Measurements from ENCODE around the gene ZMAT3.

The ZMAT3 gene

DNA sequence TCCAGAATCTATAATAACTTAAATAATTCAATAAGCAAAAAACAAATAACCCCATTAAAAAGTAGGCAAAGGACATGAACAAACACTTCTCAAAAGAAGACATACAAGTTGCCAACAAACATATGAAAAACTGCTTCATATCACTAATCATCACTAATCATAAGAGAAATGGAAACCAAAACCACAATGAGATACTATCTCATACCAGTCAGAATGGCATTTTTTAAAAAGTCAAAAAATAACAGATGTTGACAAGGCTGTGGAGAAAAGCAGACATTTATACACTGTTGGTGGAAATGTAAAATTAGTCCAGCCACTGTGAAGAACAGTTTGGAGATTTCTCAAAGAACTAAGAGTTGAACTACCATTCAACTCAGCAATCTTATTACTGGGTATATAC lies 19.5 kb upstream of the ZMAT3 start:
- FAIRE-seq (peak; percentile 51), DNase-seq (ENCODE audit: insufficient read length, low spot score) (no peak)
- TF ChIP-seq PAX5 (IDR thresholded peaks at IDR 0.05; ENCODE audit: insufficient read depth, low read length, severe bottlenecking) = no peak
- TF ChIP-seq POU2F2 (IDR thresholded peaks at IDR 0.05; ENCODE audit: low read depth, low read length) = no peak
- no peak for TF ChIP-seq SPI1 (IDR thresholded peaks at IDR 0.05; ENCODE audit: low read depth, low read length)
- no peak for TF ChIP-seq TAF1 (IDR thresholded peaks at IDR 0.05; ENCODE audit: low read depth, low read length)
- no peak for TF ChIP-seq POLR2A (IDR thresholded peaks at IDR 0.05; ENCODE audit: low read depth, low read length)

DNA sequence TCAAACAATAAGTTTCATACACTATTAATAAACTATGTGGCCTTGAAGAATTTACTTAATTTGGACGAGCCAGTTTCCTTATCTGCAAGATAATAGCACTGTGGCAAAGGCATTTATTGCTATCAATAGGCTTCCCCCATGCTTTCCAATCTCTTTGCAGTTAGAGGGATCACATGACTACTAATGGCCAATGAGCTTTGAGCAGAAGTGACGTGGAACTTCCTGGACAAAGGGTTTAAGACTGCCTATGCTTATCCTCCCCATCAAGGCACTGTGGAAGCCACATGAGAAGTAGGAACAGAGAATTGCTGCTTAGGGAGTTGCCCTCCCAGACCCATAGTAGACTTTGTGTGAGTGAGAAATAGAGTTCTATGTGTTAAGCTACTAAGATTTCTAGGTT lies 16.7 kb upstream of the ZMAT3 start:
- DNase-seq (ENCODE audit: insufficient read length, low spot score) (no peak), FAIRE-seq (peak; percentile 70)
- no peak for TF ChIP-seq POU2F2 (IDR thresholded peaks at IDR 0.05; ENCODE audit: low read depth, low read length)
- TF ChIP-seq TAF1 (IDR thresholded peaks at IDR 0.05; ENCODE audit: low read depth, low read length) = no peak
- TF ChIP-seq PAX5 (IDR thresholded peaks at IDR 0.05; ENCODE audit: insufficient read depth, low read length, severe bottlenecking) = no peak
- TF ChIP-seq SPI1 (IDR thresholded peaks at IDR 0.05; ENCODE audit: low read depth, low read length) = no peak
- no peak for TF ChIP-seq POLR2AphosphoS5 (IDR thresholded peaks at IDR 0.05; ENCODE audit: low read depth, low read length)
- TF ChIP-seq POLR2A (IDR thresholded peaks at IDR 0.05; ENCODE audit: low read depth, low read length) = no peak

DNA sequence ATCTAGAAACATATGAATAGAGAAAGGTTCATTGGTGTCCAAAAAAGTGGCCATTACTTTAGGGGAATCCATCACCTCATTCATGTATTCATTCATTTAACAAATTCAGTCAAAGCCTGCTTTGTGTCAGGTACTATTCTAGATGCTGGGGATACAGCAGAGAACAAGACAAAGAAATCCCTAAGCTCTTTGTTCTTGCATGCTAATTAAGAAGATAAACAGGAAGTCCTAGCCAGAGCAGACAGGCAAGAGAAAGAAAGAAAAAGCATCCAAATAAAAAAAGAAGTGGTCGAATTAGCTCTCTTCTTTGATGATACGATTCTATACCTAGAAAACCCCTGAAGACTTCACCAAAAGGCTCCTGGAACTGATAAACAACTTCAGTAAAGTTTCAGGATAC lies 12.4 kb upstream of the ZMAT3 start:
- FAIRE-seq = peak; percentile 51

DNA sequence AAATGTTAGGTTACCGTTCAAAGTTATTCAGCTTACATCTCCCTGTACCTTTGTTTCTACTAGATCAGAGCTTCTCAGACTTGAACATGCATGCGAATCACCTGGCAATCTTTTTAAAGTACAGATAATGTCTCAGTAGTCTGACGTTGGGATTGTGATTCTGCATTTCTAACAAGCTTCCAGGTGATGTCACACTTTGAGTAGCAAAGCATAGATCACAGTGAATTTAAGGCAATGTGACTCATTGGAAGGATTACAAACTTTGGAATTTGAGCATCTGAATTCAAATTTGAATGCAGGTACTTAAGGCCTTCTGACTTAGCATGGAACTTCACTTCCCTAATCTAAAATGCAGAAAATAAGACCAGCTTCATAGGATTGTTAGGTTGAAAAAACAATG lies 10.8 kb upstream of the ZMAT3 start:
- TF ChIP-seq SPI1 (IDR thresholded peaks at IDR 0.05; ENCODE audit: low read depth, low read length) (0 out of 2 replicates have a peak, but pooled peaks have one; percentile 2), POLR2A (IDR thresholded peaks at IDR 0.05; ENCODE audit: low read depth, low read length) (no peak)
- DNase-seq (ENCODE audit: insufficient read length, low spot score) = no peak
- FAIRE-seq = no peak

More for the DNA sequence above, 12.4 kb upstream of the ZMAT3 start:
- TF ChIP-seq TAF1 (IDR thresholded peaks at IDR 0.05; ENCODE audit: low read depth, low read length) (no peak), SPI1 (IDR thresholded peaks at IDR 0.05; ENCODE audit: low read depth, low read length) (peak; percentile 60), POU2F2 (IDR thresholded peaks at IDR 0.05; ENCODE audit: low read depth, low read length) (no peak)
- no peak for DNase-seq (ENCODE audit: insufficient read length, low spot score)

- no peak for FAIRE-seq
- TF ChIP-seq SPI1 (IDR thresholded peaks at IDR 0.05; ENCODE audit: low read depth, low read length) (no peak), POU2F2 (IDR thresholded peaks at IDR 0.05; ENCODE audit: low read depth, low read length) (no peak), POLR2AphosphoS5 (IDR thresholded peaks at IDR 0.05; ENCODE audit: low read depth, low read length) (no peak), PAX5 (IDR thresholded peaks at IDR 0.05; ENCODE audit: insufficient read depth, low read length, severe bottlenecking) (no peak), TAF1 (IDR thresholded peaks at IDR 0.05; ENCODE audit: low read depth, low read length) (no peak), POLR2A (IDR thresholded peaks at IDR 0.05; ENCODE audit: low read depth, low read length) (no peak)
- no peak for DNase-seq (ENCODE audit: insufficient read length, low spot score)
These were observed 10.3 kb upstream of the ZMAT3 start for GRCh38 chr3:179081885-179082284.

GRCh38 chr3:179079537-179079936 lies 7.9 kb upstream of the ZMAT3 start:
- no peak for FAIRE-seq
- DNase-seq (ENCODE audit: insufficient read length, low spot score) = no peak
- TF ChIP-seq POLR2A (IDR thresholded peaks at IDR 0.05; ENCODE audit: low read depth, low read length) (no peak), SPI1 (IDR thresholded peaks at IDR 0.05; ENCODE audit: low read depth, low read length) (no peak), POLR2AphosphoS5 (IDR thresholded peaks at IDR 0.05; ENCODE audit: low read depth, low read length) (no peak), PAX5 (IDR thresholded peaks at IDR 0.05; ENCODE audit: insufficient read depth, low read length, severe bottlenecking) (no peak), POU2F2 (IDR thresholded peaks at IDR 0.05; ENCODE audit: low read depth, low read length) (no peak), TAF1 (IDR thresholded peaks at IDR 0.05; ENCODE audit: low read depth, low read length) (no peak)

- FAIRE-seq (peak; percentile 74), DNase-seq (ENCODE audit: insufficient read length, low spot score) (no peak)
- TF ChIP-seq SPI1 (IDR thresholded peaks at IDR 0.05; ENCODE audit: low read depth, low read length) = peak; percentile 13; the same call in 1 of the 2 replicates
- no peak for TF ChIP-seq POLR2AphosphoS5 (IDR thresholded peaks at IDR 0.05; ENCODE audit: low read depth, low read length)
- peak; percentile 31; the same call in 1 of the 2 replicates for TF ChIP-seq POU2F2 (IDR thresholded peaks at IDR 0.05; ENCODE audit: low read depth, low read length)
These were observed 4.8 kb upstream of the ZMAT3 start for GRCh38 chr3:179076243-179077027.

DNA sequence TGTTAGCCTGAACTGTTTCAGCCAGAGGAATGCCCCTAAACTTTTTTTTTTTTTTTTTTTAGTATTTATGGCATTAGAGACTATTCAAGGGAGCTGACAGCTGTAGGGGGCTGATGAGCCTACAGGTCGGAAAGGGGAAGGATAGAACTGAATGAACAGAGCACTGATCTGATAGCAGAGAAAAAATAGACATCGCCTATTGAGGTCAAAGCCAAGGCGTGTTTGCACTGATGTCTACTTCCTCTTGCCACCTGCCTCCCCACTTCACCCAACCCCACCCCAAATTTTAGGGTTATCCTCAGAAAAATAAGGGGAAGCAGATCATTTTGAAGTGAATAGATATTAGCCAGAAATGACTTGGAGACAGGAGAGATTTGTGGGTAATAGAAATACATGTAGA lies 3.0 kb upstream of the ZMAT3 start:
- peak; percentile 80 for FAIRE-seq
- no peak for DNase-seq (ENCODE audit: insufficient read length, low spot score)
- TF ChIP-seq POLR2A (IDR thresholded peaks at IDR 0.05; ENCODE audit: low read depth, low read length) (no peak), SPI1 (IDR thresholded peaks at IDR 0.05; ENCODE audit: low read depth, low read length) (peak; percentile 58; the same call in 1 of the 2 replicates)

DNA sequence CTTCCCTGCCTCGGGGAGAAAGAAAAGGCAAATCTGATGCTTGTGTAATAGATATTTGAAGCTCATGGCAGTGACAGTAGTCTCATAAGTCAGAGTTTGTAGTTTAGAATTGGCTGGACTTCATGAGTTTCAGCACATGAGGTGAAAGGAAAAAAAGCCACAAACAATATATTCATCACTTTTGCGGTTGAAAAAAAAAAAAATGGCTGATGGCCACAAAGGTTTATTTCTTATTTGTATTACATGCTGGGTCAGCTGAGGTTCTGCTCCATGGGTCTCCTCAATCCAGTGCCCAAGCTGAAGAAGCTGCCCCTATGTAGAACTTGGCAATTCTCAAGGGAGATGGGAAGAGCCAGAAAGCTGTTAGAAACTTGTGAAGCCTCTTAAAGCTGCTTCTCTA lies 2.2 kb upstream of the ZMAT3 start:
- TF ChIP-seq POU2F2 (IDR thresholded peaks at IDR 0.05; ENCODE audit: low read depth, low read length) (no peak), POLR2AphosphoS5 (IDR thresholded peaks at IDR 0.05; ENCODE audit: low read depth, low read length) (no peak), SPI1 (IDR thresholded peaks at IDR 0.05; ENCODE audit: low read depth, low read length) (no peak), PAX5 (IDR thresholded peaks at IDR 0.05; ENCODE audit: insufficient read depth, low read length, severe bottlenecking) (no peak), TAF1 (IDR thresholded peaks at IDR 0.05; ENCODE audit: low read depth, low read length) (no peak), POLR2A (IDR thresholded peaks at IDR 0.05; ENCODE audit: low read depth, low read length) (no peak)
- DNase-seq (ENCODE audit: insufficient read length, low spot score) (no peak), FAIRE-seq (no peak)

GRCh38 chr3:179072100-179072438 lies 460 bp upstream of the ZMAT3 start:
- FAIRE-seq (peak; percentile 71), DNase-seq (ENCODE audit: insufficient read length, low spot score) (peak; percentile 33)
- TF ChIP-seq PAX5 (IDR thresholded peaks at IDR 0.05; ENCODE audit: insufficient read depth, low read length, severe bottlenecking) (no peak), POLR2A (IDR thresholded peaks at IDR 0.05; ENCODE audit: low read depth, low read length) (no peak; the same call in 1 of the 2 replicates), SPI1 (IDR thresholded peaks at IDR 0.05; ENCODE audit: low read depth, low read length) (peak; percentile 65; the same call in 1 of the 2 replicates)

- TF ChIP-seq TAF1 (IDR thresholded peaks at IDR 0.05; ENCODE audit: low read depth, low read length) = no peak
- TF ChIP-seq POLR2AphosphoS5 (IDR thresholded peaks at IDR 0.05; ENCODE audit: low read depth, low read length) = no peak
- TF ChIP-seq POU2F2 (IDR thresholded peaks at IDR 0.05; ENCODE audit: low read depth, low read length) = no peak
- TF ChIP-seq SPI1 (IDR thresholded peaks at IDR 0.05; ENCODE audit: low read depth, low read length) = no peak
- TF ChIP-seq POLR2A (IDR thresholded peaks at IDR 0.05; ENCODE audit: low read depth, low read length) = no peak
- TF ChIP-seq PAX5 (IDR thresholded peaks at IDR 0.05; ENCODE audit: insufficient read depth, low read length, severe bottlenecking) = no peak
- FAIRE-seq (no peak), DNase-seq (ENCODE audit: insufficient read length, low spot score) (no peak)
These were observed 634 bp downstream of the ZMAT3 start for GRCh38 chr3:179071027-179071322.

All from GM12891 (cell line).